Subcutaneous adipose tissue (tissue), 4 donors: ENCODE measurements around the gene PTBP3. TPM values are rescaled to one million over a fixed set of nuclear protein-coding genes. Genes with fewer than 3 reads are reported as not detected.

Source experiments
- CTCF ChIP-seq: fragments of 450-650 bp; IDR thresholded peaks from one replicate; pipeline ENCODE4 v1.5.1; 2016; ENCODE audit warnings: low read depth, mild to moderate bottlenecking, control low read depth, antibody characterized with exemption, moderate library complexity
- total RNA-seq, 4 donors: library from RNA; depleted of rRNA; stranded (reverse); fragments of >200 nt; gene quantifications; one replicate each; pipeline ENCODE4 v1.1.0, GENCODE V29; 2016

Gene PTBP3
- total RNA-seq, 4 donors from 2014 or later = 27.3 to 51.8 (median 37.9) TPM

- TF ChIP-seq CTCF = no peak
Measured at GRCh38 chr9:112378328-112379176, 45.1 kb upstream of the PTBP3 start.

- TF ChIP-seq CTCF = no peak
Measured at GRCh38 chr9:112377684-112378327, 44.4 kb upstream of the PTBP3 start.

- no peak for TF ChIP-seq CTCF
Measured at GRCh38 chr9:112377087-112377486, 43.7 kb upstream of the PTBP3 start.

GRCh38 chr9:112375361-112375760 is 41.9 kb upstream of the PTBP3 start:
- TF ChIP-seq CTCF = no peak

DNA sequence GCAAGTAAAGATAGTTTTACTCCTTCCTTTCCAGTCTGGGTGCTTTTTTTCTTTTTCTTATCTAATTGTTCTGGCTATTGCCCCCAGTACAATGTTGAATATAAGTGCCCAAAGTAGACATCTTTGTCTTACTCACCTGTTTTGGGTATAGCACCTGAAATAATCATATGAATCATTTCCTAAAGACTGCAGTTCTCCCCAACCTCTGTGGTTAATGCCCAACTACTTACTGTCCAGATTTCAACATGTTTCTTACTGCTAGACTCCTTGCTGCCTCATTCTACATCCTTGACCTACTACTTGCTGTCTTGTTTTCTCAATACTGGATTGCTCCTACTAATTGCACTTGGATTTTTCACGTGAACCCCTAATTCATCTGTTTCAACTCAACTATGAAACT is 37.6 kb upstream of the PTBP3 start:
- TF ChIP-seq CTCF = no peak

GRCh38 chr9:112369817-112370216 is 36.4 kb upstream of the PTBP3 start:
- TF ChIP-seq CTCF = no peak

GRCh38 chr9:112367465-112367864 is 34.0 kb upstream of the PTBP3 start:
- no peak for TF ChIP-seq CTCF
